ENCODE measurements around the gene NKG7. TPM values are rescaled to one million over a fixed set of nuclear protein-coding genes. Genes with fewer than 3 reads are reported as not detected.

The NKG7 gene
- total and polyA plus RNA-seq, 2 of the 13 experiments (the other 11 are each of a cell fraction or from before 2014, with no cell fraction given), result 0.40 TPM; not detected in 1

- no peak for TF ChIP-seq JARID2 (CRISPR knock-in tag; IDR thresholded peaks at IDR 0.05; ENCODE audit: insufficient replicate concordance)
- TF ChIP-seq TMF1 (CRISPR knock-in tag; IDR thresholded peaks at IDR 0.05; ENCODE audit: low read depth), result no peak
- peak; percentile 66; the same call in 1 of the 2 replicates for TF ChIP-seq ZMYM3 (CRISPR knock-in tag; IDR thresholded peaks at IDR 0.05)
- TF ChIP-seq ZIK1 (CRISPR knock-in tag; IDR thresholded peaks at IDR 0.05; ENCODE audit: borderline replicate concordance, low read depth), result peak; percentile 37; the same call in 1 of the 2 replicates
- 0 out of 2 replicates have a peak, but pooled peaks have one; percentile 13 for TF ChIP-seq THAP9 (CRISPR knock-in tag; IDR thresholded peaks at IDR 0.05; ENCODE audit: borderline replicate concordance)
- TF ChIP-seq FOXM1 (CRISPR knock-in tag; IDR thresholded peaks at IDR 0.05), result no peak
- TF ChIP-seq ZNF547 (CRISPR knock-in tag; IDR thresholded peaks at IDR 0.05), result no peak; the same call in 1 of the 2 replicates
- TF ChIP-seq ZNF574 (CRISPR knock-in tag; IDR thresholded peaks at IDR 0.05), result peak; percentile 51; the same call in 1 of the 2 replicates
- TF ChIP-seq ZNF446 (CRISPR knock-in tag; IDR thresholded peaks at IDR 0.05), result no peak
- peak; percentile 38; the same call in 1 of the 2 replicates for TF ChIP-seq CHD2 (IDR thresholded peaks at IDR 0.05; ENCODE audit: low read depth, low read length)
- TF ChIP-seq MXD4 (CRISPR knock-in tag; IDR thresholded peaks at IDR 0.05), result peak; percentile 33
- TF ChIP-seq PHF20 (CRISPR knock-in tag; IDR thresholded peaks at IDR 0.05), result peak; percentile 34; the same call in 1 of the 2 replicates
- peak; percentile 58; the same call in 1 of the 2 replicates for TF ChIP-seq TSC22D2 (CRISPR knock-in tag; IDR thresholded peaks at IDR 0.05; ENCODE audit: borderline replicate concordance)
- 0 out of 2 replicates have a peak, but pooled peaks have one; percentile 38 for TF ChIP-seq ZNF766 (CRISPR knock-in tag; IDR thresholded peaks at IDR 0.05; ENCODE audit: borderline replicate concordance)
- peak; percentile 94 for TF ChIP-seq PAXIP1 (CRISPR knock-in tag; conservative IDR thresholded peaks at IDR 0.05)
- TF ChIP-seq ZNF274 (CRISPR knock-in tag; IDR thresholded peaks at IDR 0.05), result peak; percentile 27; the same call in 1 of the 2 replicates
- no peak for TF ChIP-seq ZNF770 (CRISPR knock-in tag; IDR thresholded peaks at IDR 0.05)
Measured at GRCh38 chr19:51365211-51365964, 7.1 kb downstream of the NKG7 start (continued).

Data from HepG2 (cell line).